Measurements from ENCODE around the gene PTPRT.

The PTPRT gene

GRCh38 chr20:42611889-42612837 lies 577.5 kb downstream of the PTPRT start:
- no peak for DNase-seq (ENCODE audit: low spot score)

GRCh38 chr20:42611423-42611822 lies 578.3 kb downstream of the PTPRT start:
- DNase-seq (ENCODE audit: low spot score) = no peak

- DNase-seq (ENCODE audit: low spot score) = no peak
These were observed 579.6 kb downstream of the PTPRT start for GRCh38 chr20:42610070-42610469.

- DNase-seq (ENCODE audit: low spot score) = no peak
These were observed 580.1 kb downstream of the PTPRT start for GRCh38 chr20:42609618-42610017.

GRCh38 chr20:42604998-42605956 lies 584.4 kb downstream of the PTPRT start:
- DNase-seq (ENCODE audit: low spot score) = no peak

- no peak for DNase-seq (ENCODE audit: low spot score)
These were observed 586.1 kb downstream of the PTPRT start for GRCh38 chr20:42603655-42604054.

- DNase-seq (ENCODE audit: low spot score) = no peak
These were observed 591.1 kb downstream of the PTPRT start for GRCh38 chr20:42598581-42598980.

- no peak for DNase-seq (ENCODE audit: low spot score)
These were observed 594.1 kb downstream of the PTPRT start for GRCh38 chr20:42595625-42596024.

GRCh38 chr20:42594659-42595058 lies 595.0 kb downstream of the PTPRT start:
- no peak for DNase-seq (ENCODE audit: low spot score)

- no peak for DNase-seq (ENCODE audit: low spot score)
These were observed 595.7 kb downstream of the PTPRT start for GRCh38 chr20:42594011-42594410.

- DNase-seq (ENCODE audit: low spot score) = no peak
These were observed 599.6 kb downstream of the PTPRT start for GRCh38 chr20:42589976-42590639.

- no peak for DNase-seq (ENCODE audit: low spot score)
These were observed 600.9 kb downstream of the PTPRT start for GRCh38 chr20:42588847-42589246.

GRCh38 chr20:42587427-42587826 lies 602.3 kb downstream of the PTPRT start:
- no peak for DNase-seq (ENCODE audit: low spot score)

- no peak for DNase-seq (ENCODE audit: low spot score)
These were observed 608.4 kb downstream of the PTPRT start for GRCh38 chr20:42581311-42581710.

GRCh38 chr20:42576167-42576566 lies 613.5 kb downstream of the PTPRT start:
- DNase-seq (ENCODE audit: low spot score) = no peak

- no peak for DNase-seq (ENCODE audit: low spot score)
These were observed 617.2 kb downstream of the PTPRT start for GRCh38 chr20:42572320-42573016.

GRCh38 chr20:42567409-42567808 lies 622.3 kb downstream of the PTPRT start:
- DNase-seq (ENCODE audit: low spot score) = no peak

GRCh38 chr20:42565235-42565995 lies 624.3 kb downstream of the PTPRT start:
- DNase-seq (ENCODE audit: low spot score) = no peak

GRCh38 chr20:42559665-42560064 lies 630.0 kb downstream of the PTPRT start:
- no peak for DNase-seq (ENCODE audit: low spot score)

GRCh38 chr20:42556575-42556974 lies 633.1 kb downstream of the PTPRT start:
- DNase-seq (ENCODE audit: low spot score) = no peak

GRCh38 chr20:42553374-42553773 lies 636.3 kb downstream of the PTPRT start:
- no peak for DNase-seq (ENCODE audit: low spot score)

Data from germinal center (tissue), 1 donor.